Fibroblast of villous mesenchyme (primary cell): ENCODE measurements around the gene CERCAM. TPM values are rescaled to one million over a fixed set of nuclear protein-coding genes. Genes with fewer than 3 reads are reported as not detected.

Source experiments
- DNase-seq: peaks from one replicate; pipeline ENCODE4 v3.0.0-alpha.2; 2010; ENCODE audit warnings: low read depth
- H3K4me3 ChIP-seq: 2 replicates; pipeline ENCODE4 v1.5.1; 2011; ENCODE audit warnings: low read depth, mild to moderate bottlenecking, low read length
- CTCF ChIP-seq: IDR thresholded peaks from 2 replicates; pipeline ENCODE4 v1.5.1; 2012; ENCODE audit warnings: low read depth, mild to moderate bottlenecking, low read length; ENCODE audit not compliant: insufficient read depth
- total RNA-seq: library from RNA; depleted of rRNA; stranded (reverse); fragments of >200 nt; gene quantifications from 2 replicates; pipeline ENCODE4 v1.2.3, GENCODE V29; 2012

The CERCAM gene
- total RNA-seq, 1 donor, result 86.8 TPM

- no peak for TF ChIP-seq CTCF
- no peak for DNase-seq
Measured at GRCh38 chr9:128481561-128481960, 60.9 kb downstream of the CERCAM start.

DNA sequence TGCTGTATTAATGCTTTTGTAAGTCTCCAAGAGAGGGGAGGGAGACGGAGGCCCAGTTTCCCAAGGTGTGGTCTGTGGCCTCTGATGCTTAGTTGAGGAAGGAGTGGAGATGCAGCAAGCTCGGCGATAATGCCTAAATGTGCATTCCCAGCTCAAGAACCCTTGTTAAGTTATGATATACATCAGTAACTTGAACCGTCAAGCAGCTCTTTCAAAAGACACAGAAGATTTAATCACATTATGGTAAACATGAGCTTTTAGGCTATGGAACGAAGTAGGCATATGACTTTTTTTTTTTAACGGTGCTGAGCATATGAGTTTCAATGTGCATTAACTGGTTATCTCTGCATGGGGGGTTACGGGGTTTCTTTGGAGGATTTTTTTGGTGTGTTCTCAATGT lies 61.5 kb downstream of the CERCAM start:
- no peak overlapping the region for H3K4me3 ChIP-seq
- TF ChIP-seq CTCF, result no peak
- DNase-seq, result no peak

More at GRCh38 chr9:128481561-128481960, 60.9 kb downstream of the CERCAM start:
- H3K4me3 ChIP-seq, result no peak overlapping the region

GRCh38 chr9:128484686-128485413 lies 64.2 kb downstream of the CERCAM start:
- no peak for DNase-seq
- H3K4me3 ChIP-seq, result no peak overlapping the region
- no peak for TF ChIP-seq CTCF

DNA sequence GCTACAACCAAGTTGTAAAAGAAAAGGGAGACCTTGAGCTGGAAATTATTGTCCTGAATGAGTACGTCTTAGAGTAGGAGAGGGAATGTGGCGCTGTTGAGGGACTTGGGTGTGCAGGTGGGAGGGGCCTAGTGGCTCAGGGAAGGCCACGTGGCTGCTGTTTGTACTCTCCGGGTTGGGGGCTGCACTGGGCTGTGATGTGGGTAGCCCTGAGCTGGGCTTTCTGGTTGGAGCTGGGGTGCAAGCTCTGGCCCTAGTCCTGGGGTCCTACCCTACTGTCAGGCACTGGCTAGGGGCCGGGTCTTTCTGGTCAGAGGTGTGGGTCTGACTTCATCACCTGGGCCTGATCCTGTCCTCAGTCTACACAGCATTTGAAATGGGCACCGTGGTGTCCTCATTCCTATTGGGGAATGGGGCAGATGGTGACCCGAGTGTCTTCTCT lies 64.8 kb downstream of the CERCAM start:
- no peak for DNase-seq
- TF ChIP-seq CTCF, result no peak

DNA sequence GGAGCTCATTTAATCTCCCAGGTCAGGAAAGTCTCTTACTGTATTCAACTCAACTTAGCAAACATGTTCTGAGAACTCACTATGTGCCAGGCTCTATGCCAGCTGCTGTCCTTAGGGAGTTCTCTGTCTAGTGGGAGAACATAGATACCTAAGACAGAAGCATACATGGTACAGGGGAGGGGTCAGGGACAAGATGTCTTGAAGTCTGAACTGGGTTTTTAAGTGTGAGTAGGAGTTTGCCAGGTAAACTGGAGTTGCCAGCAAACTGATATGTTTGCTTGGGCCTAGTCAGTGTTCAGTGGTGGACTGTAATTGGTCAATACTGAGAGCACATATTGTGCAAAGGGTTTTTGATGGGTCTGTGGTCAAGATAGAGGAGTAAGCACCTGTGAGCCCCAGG lies 65.5 kb downstream of the CERCAM start:
- no peak for TF ChIP-seq CTCF
- no peak overlapping the region for H3K4me3 ChIP-seq
- DNase-seq, result no peak

More for the DNA sequence above, 64.8 kb downstream of the CERCAM start:
- no peak overlapping the region for H3K4me3 ChIP-seq

Other genes with a start within 250 kb of the CERCAM start
- 34.1 and 35.4 TPM in 2 replicates for gene CIZ1, start 229.3 kb upstream of the CERCAM start, total RNA-seq
- gene DNM1, start 217.5 kb upstream of the CERCAM start, total RNA-seq, result 15.5 and 36.1 TPM in 2 replicates
- gene GOLGA2, start 144.8 kb upstream of the CERCAM start, total RNA-seq, result 114 and 116 TPM in 2 replicates
- gene SWI5, start 144.6 kb upstream of the CERCAM start, total RNA-seq, result 26.7 and 31.1 TPM in 2 replicates
- gene TRUB2, start 98.4 kb upstream of the CERCAM start, total RNA-seq, result 17.7 and 20.6 TPM in 2 replicates
- 22.0 and 32.5 TPM in 2 replicates for gene COQ4, start 98.0 kb upstream of the CERCAM start, total RNA-seq
- gene SLC27A4, start 80.3 kb upstream of the CERCAM start, total RNA-seq, result 21.3 and 22.9 TPM in 2 replicates
- gene URM1, start 49.5 kb upstream of the CERCAM start, total RNA-seq, result 29.8 and 33.8 TPM in 2 replicates
- 33.5 and 44.5 TPM in 2 replicates for gene ODF2, start 35.1 kb downstream of the CERCAM start, total RNA-seq
- 21.3 and 35.0 TPM in 2 replicates for gene GLE1, start 83.9 kb downstream of the CERCAM start, total RNA-seq
- 477 and 501 TPM in 2 replicates for gene SPTAN1, start 131.7 kb downstream of the CERCAM start, total RNA-seq
- gene DYNC2I2, start 236.0 kb downstream of the CERCAM start, total RNA-seq, result 52.2 and 59.9 TPM in 2 replicates